Activated CD4-positive, alpha-beta T cell treated with anti-CD3 and anti-CD28 coated beads, Interleukin-2, amount 10 ng/mL, durations not matched to agents 24 days and 14 days (primary cell): ENCODE results near the gene PRODH. TPM values are rescaled to one million over a fixed set of nuclear protein-coding genes. Genes with fewer than 3 reads are reported as not detected.
"Not testable (repeated sequence)": the region's sequence is repeated elsewhere in the genome, so short reads cannot be mapped to it uniquely, and the experiment has no call there.

Experiments
- DNase-seq: peaks from one replicate; pipeline ENCODE4 v3.0.0; 2022
- H3K27ac Mint-ChIP-seq: one replicate; pipeline ENCODE4 v1.8.0; 2022; ENCODE audit warnings: mild to moderate bottlenecking, mixed read lengths
- H3K27me3 Mint-ChIP-seq: one replicate; pipeline ENCODE4 v1.8.0; 2022; ENCODE audit warnings: mixed read lengths
- H3K36me3 Mint-ChIP-seq: one replicate; pipeline ENCODE4 v1.8.0; 2022; ENCODE audit warnings: low read depth, mild to moderate bottlenecking, mixed read lengths
- H3K4me1 Mint-ChIP-seq: one replicate; pipeline ENCODE4 v1.8.0; 2021; ENCODE audit warnings: mixed read lengths
- H3K4me3 Mint-ChIP-seq: one replicate; pipeline ENCODE4 v1.8.0; 2022; ENCODE audit warnings: mild to moderate bottlenecking, moderate library complexity, mixed read lengths
- H3K9me3 Mint-ChIP-seq: one replicate; pipeline ENCODE4 v1.8.0; 2021; ENCODE audit warnings: mixed read lengths
- intact Hi-C: fragments of 100-400 bp; cut with micrococcal nuclease; formaldehyde crosslinking; loops from one replicate; pipeline ENCODE4 v1.15.1; 2023
- total RNA-seq: library from RNA; stranded (reverse); gene quantifications from 2 replicates; pipeline ENCODE4 v1.2.3, GENCODE V29; 2022

Gene PRODH
- total RNA-seq, 1 donor from 2014 or later, result 0.98 TPM

DNA sequence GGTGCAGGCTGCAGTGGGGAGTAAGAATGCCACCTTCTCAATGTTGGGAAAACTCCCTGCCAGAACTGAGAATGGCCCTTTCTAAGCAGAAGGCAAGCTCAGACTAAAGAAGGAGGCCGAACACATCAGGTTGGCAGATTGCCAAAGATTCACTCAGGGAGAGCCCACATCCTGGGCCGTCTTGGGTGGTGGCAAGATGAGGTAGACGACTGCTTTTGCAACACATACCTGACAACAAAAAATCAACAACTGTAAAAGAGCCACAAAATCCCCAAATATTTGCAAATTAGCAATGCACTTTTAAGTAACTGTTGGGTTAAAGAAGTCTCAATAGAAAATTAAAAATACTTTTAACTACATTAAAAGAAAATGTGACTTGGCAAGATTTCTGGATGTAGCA, 54.8 kb downstream of the PRODH start:
- H3K27ac Mint-ChIP-seq, H3K36me3 Mint-ChIP-seq, intact Hi-C loops, H3K4me3 Mint-ChIP-seq, H3K4me1 Mint-ChIP-seq, H3K9me3 Mint-ChIP-seq, H3K27me3 Mint-ChIP-seq: not testable (repeated sequence)
- peak; percentile 92 for DNase-seq

Other genes starting within 250 kb of the PRODH start
- 1.3 and 1.5 TPM in 2 replicates for gene DGCR6, start 30.0 kb downstream of the PRODH start, total RNA-seq
- 23.8 and 25.5 TPM in 2 replicates for gene DGCR2, start 186.1 kb upstream of the PRODH start, total RNA-seq
- not detected in 2 replicates for gene TSSK2, start 195.0 kb upstream of the PRODH start, total RNA-seq
- 17.6 and 19.1 TPM in 2 replicates for gene ESS2, start 208.4 kb upstream of the PRODH start, total RNA-seq
- gene GSC2, start 214.0 kb upstream of the PRODH start, total RNA-seq, result not detected in 2 replicates
- gene SLC25A1, start 242.4 kb upstream of the PRODH start, total RNA-seq, result 39.4 and 41.2 TPM in 2 replicates